A549 (cell line): Measurements from ENCODE around the gene SLC35F3.

Experiments used
- CTCF ChIP-seq: fragments of >200 bp; sonication (Bioruptor Twin); formaldehyde crosslinking; IDR thresholded peaks from 3 replicates; pipeline ENCODE4 v1.5.1; 2016
- ELK1 ChIP-seq: fragments of 150-350 bp; IDR thresholded peaks from 2 replicates; pipeline ENCODE4 v1.6.1; 2014; ENCODE audit warnings: low read depth, mild to moderate bottlenecking, low read length
- RAD21 ChIP-seq, 2 experiments: fragments of >200 bp in 1 of 2; sonication (Bioruptor Twin) in 1 of 2; formaldehyde crosslinking in 1 of 2; IDR thresholded peaks in 1 of 2; conservative IDR thresholded peaks in 1 of 2; 2 replicates in 1 of 2; 3 replicates in 1 of 2; pipeline ENCODE4 v1.6.1; 2012 to 2018; ENCODE audit warnings: inconsistent platforms in 1 of 2

GRCh38 chr1:233994112-233994511 is 89.6 kb downstream of the SLC35F3 start:
- TF ChIP-seq CTCF (no peak), ELK1 (no peak), RAD21 (conservative IDR thresholded peaks at IDR 0.05 in 1 of 2, IDR thresholded peaks at IDR 0.05 in 1 of 2) (no peak)
